GM12878 (cell line): ENCODE results near the gene AADACL2. TPM values are rescaled to one million over a fixed set of nuclear protein-coding genes. Genes with fewer than 3 reads are reported as not detected.

ENCODE experiments used
- ATAC-seq: fragments of 200-7000 bp; cut with Tn5 transposase; 3 replicates; pipeline ENCODE4 v1.9.1; 2020; ENCODE audit warnings: mild to moderate bottlenecking, moderate library complexity
- BruUV-seq: library from RNA; stranded (reverse); fragments of 400-500 nt; replicated peaks from 2 replicates; lab custom pipeline; 2021; lab: Mats Ljungman, UMichigan
- CTCF ChIA-PET: fragments of 300-600 bp; sonication (Branson Sonifier 250); formaldehyde crosslinking; extraction: SDS; loops from one replicate; lab custom pipeline; 2021; ENCODE audit warnings: inconsistent platforms; lab: Yijun Ruan, JAX
- POLR2A ChIA-PET: fragments of 350-600 bp; formaldehyde crosslinking; extraction: SDS; loops from one replicate; lab custom pipeline; 2021; ENCODE audit warnings: inconsistent platforms; lab: Charles Lee
- RAD21 ChIA-PET: fragments of 300-600 bp; sonication (Branson Sonifier 250); formaldehyde crosslinking; loops from one replicate; lab custom pipeline; 2023; ENCODE audit warnings: antibody characterized with exemption; ENCODE audit not compliant: unreplicated experiment; lab: Charles Lee
- SMC1A ChIA-PET: fragments of 300-600 bp; sonication (Branson Sonifier 250); formaldehyde crosslinking; loops from one replicate; lab custom pipeline; 2023; ENCODE audit not compliant: unreplicated experiment, uncharacterized antibody; lab: Charles Lee
- DNase-seq: peaks from one replicate; pipeline ENCODE4 v3.0.0-alpha.2; 2011; ENCODE audit warnings: low read depth, low spot score
- FAIRE-seq: peaks from 3 replicates; lab custom pipeline; 2011; peaks lifted over from hg19 to GRCh38; lab: Jason Lieb, UNC
- H2AFZ ChIP-seq: 2 replicates; pipeline ENCODE4 v1.6.0; 2011; ENCODE audit warnings: low read depth, low read length, control low read depth; ENCODE audit not compliant: control insufficient read depth
- H3K27ac ChIP-seq: 2 replicates; pipeline ENCODE4 v1.5.1; 2011; ENCODE audit warnings: control low read depth; ENCODE audit not compliant: control insufficient read depth, insufficient read depth
- H3K27me3 ChIP-seq, 2 experiments: replicated peaks in 1 of 2; 2 replicates each; pipeline versions ENCODE4 v1.6.0 to v1.6.1; 2011; ENCODE audit warnings: low read length in 1 of 2; ENCODE audit not compliant: control insufficient read depth in 2 of 2, insufficient read depth in 2 of 2
- H3K36me3 ChIP-seq, 2 experiments: 2 replicates each; pipeline ENCODE4 v1.5.1; 2011; ENCODE audit warnings: low read length in 1 of 2; ENCODE audit not compliant: control insufficient read depth in 2 of 2, insufficient read depth in 2 of 2
- H3K4me1 ChIP-seq: 2 replicates; pipeline ENCODE4 v1.6.1; 2011; ENCODE audit warnings: mild to moderate bottlenecking, low read length, moderate library complexity, mixed read lengths; ENCODE audit not compliant: control insufficient read depth, insufficient read depth
- H3K4me2 ChIP-seq: 2 replicates; pipeline ENCODE4 v1.6.0; 2011; ENCODE audit warnings: control low read depth; ENCODE audit not compliant: control insufficient read depth, insufficient read depth
- H3K4me3 ChIP-seq: fragments of 200-600 bp; sonication (generic); 2 replicates; pipeline ENCODE4 v1.5.1; 2016
- H3K79me2 ChIP-seq: 2 replicates; pipeline ENCODE4 v1.6.0; 2011; ENCODE audit warnings: low read length; ENCODE audit not compliant: control insufficient read depth, insufficient read depth
- H3K9ac ChIP-seq: 2 replicates; pipeline ENCODE4 v1.8.0; 2011; ENCODE audit warnings: low read length, control low read depth, mixed read lengths; ENCODE audit not compliant: control insufficient read depth, insufficient read depth
- H3K9me3 ChIP-seq: replicated peaks from 3 replicates; pipeline ENCODE4 v1.5.1; 2011; ENCODE audit warnings: mild to moderate bottlenecking, low read length; ENCODE audit not compliant: control insufficient read depth, insufficient read depth
- H4K20me1 ChIP-seq: 2 replicates; pipeline ENCODE4 v1.6.0; 2011; ENCODE audit not compliant: control insufficient read depth, insufficient read depth
- BCL11A ChIP-seq: IDR thresholded peaks from 2 replicates; pipeline ENCODE4 v1.6.1; 2011; ENCODE audit warnings: low read depth, low read length
- ETV6 ChIP-seq, 2 experiments: fragments of 450-650 bp in 1 of 2; IDR thresholded peaks in 1 of 2; conservative IDR thresholded peaks in 1 of 2; 2 replicates each; pipeline ENCODE4 v1.6.1; 2014; ENCODE audit warnings: antibody characterized with exemption in 1 of 2, borderline replicate concordance in 1 of 2, low read depth in 1 of 2, mild to moderate bottlenecking in 1 of 2, moderate library complexity in 1 of 2
- JUNB ChIP-seq: IDR thresholded peaks from 2 replicates; pipeline ENCODE4 v1.6.1; 2016; ENCODE audit warnings: antibody characterized with exemption, mild to moderate bottlenecking
- SRF ChIP-seq, 2 experiments: IDR thresholded peaks; 2 replicates each; pipeline ENCODE4 v1.6.1; 2011; ENCODE audit warnings: low read depth in 2 of 2, low read length in 2 of 2, mild to moderate bottlenecking in 1 of 2, moderate library complexity in 1 of 2
- WGBS: methylation state at CpG from one replicate; pipeline ENCODE4 v1.1.6; 2016; ENCODE audit warnings: low lambda C conversion rate; ENCODE audit not compliant: insufficient replicate concordance, insufficient coverage; ENCODE audit errors: missing lambda C conversion rate; 5-methylcytosine and 5-hydroxymethylcytosine counted together
- in situ Hi-C: fragments of 300-500 bp; cut with MboI; formaldehyde crosslinking; loops from 9 replicates; pipeline ENCODE4 v1.14.3; 2018; ENCODE audit warnings: mixed read lengths
- intact Hi-C: fragments of 100-400 bp; cut with micrococcal nuclease; formaldehyde crosslinking; loops from one replicate; pipeline ENCODE4 v1.14.2; 2022; ENCODE audit not compliant: unreplicated experiment
- polyA plus RNA-seq, 11 experiments: library from polyadenylated mRNA; depleted of rRNA in 4 of 11; unstranded in 6 of 11; stranded (reverse) in 5 of 11; fragments of >200 nt; fragmentation: Nextera tagmentation in 4 of 11; fragmentation: Illumina TruSeq in 1 of 11; extraction: Ambion mirVana in 4 of 11; extraction: Trizol in 1 of 11; gene quantifications; 1 replicate in 1 of 11; 2 replicates in 10 of 11; pipeline versions ENCODE4 v1.2.1 to v1.2.3, GENCODE V29; 2011 to 2016; ENCODE audit warnings: inconsistent platforms in 2 of 11, missing spikeins in 2 of 11, low read depth in 1 of 11
- total RNA-seq, 4 experiments: library from RNA; depleted of rRNA in 3 of 4; stranded (reverse); fragments of >200 nt in 3 of 4; fragmentation: Illumina TruSeq in 1 of 4; extraction: Trizol in 1 of 4; gene quantifications; 2 replicates each; pipeline versions ENCODE4 v1.2.1 to v1.2.3, GENCODE V29; 2013 to 2021
- TF ChIP-seq, protein P1 (sequence below): fragments of 450-650 bp; conservative IDR thresholded peaks from 2 replicates; pipeline ENCODE4 v1.6.1; 2017; ENCODE audit warnings: mild to moderate bottlenecking, moderate library complexity
- TF ChIP-seq, protein P2 (sequence below): fragments of 150-350 bp; IDR thresholded peaks from 2 replicates; pipeline ENCODE4 v1.6.1; 2016; ENCODE audit warnings: low read depth, low read length

The AADACL2 gene
- total and polyA plus RNA-seq, 10 of the 15 experiments (the other 5 are each of a cell fraction or from before 2014, with no cell fraction given) = not detected

DNA sequence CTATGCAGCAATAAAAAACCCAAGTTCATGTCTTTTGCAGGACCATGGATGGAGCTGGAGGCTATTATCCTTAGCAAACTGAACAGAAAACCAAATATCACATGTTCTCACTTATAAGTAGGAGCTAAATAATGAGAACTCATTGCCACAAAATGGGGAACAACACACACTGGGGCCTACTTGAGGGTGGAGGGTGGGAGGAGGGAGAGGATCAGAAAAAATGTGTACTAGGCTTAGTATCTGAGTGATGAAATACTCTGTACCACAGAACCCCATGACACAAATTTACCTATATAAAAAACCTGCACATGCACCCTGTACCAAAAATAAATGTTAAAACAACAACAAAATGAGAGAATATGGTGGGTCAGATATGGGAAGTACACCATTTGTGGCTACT lies 49.6 kb upstream of the AADACL2 start:
- RAD21 ChIA-PET = no interaction called here
- H3K36me3 ChIP-seq = no peaks in the 10 kb centered on the region
- DNase-seq = no peak
- SMC1A ChIA-PET = no interaction called here
- H2AFZ ChIP-seq = no peak overlapping the region
- no peak for TF ChIP-seq BCL11A
- no peak for FAIRE-seq
- POLR2A ChIA-PET = no interaction called here
- no peaks in the 10 kb centered on the region for H3K79me2 ChIP-seq
- H4K20me1 ChIP-seq = no peaks in the 10 kb centered on the region
- no peak overlapping the region for H3K4me2 ChIP-seq
- H3K9ac ChIP-seq = no peak overlapping the region
- no peaks in the 10 kb centered on the region for H3K27me3 ChIP-seq
- CTCF ChIA-PET = no interaction called here
- H3K4me3 ChIP-seq = no peak overlapping the region
- intact Hi-C loops (no loop called here), in situ Hi-C loops (no loop called here)
- no peaks in the 10 kb centered on the region for H3K9me3 ChIP-seq
- ATAC-seq = no peak
- H3K27ac ChIP-seq = no peak overlapping the region
- no TSS peak for BruUV-seq
- no peaks in the 10 kb centered on the region for H3K4me1 ChIP-seq

DNA sequence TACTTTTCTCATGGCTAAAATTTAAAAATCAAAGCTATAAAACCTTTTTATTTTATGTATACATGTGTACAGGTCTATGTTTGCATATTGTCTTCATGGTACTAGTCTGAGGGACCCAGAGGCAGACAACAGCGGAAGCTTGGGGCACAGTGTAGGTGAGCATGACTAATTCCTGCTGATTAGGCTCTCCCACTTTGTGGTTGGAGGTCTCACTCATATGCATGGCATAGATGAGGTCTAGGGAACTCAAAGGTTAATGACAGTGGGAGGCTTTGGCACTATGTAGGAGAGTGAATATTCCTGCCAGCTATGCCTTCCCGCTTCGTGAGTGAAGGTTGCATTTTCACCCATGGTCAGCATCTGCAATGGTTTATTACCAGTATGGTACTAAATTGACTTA lies 47.5 kb upstream of the AADACL2 start:
- no peak for ATAC-seq
- no peak overlapping the region for H3K4me2 ChIP-seq
- H3K27me3 ChIP-seq = no peaks in the 10 kb centered on the region
- no peaks in the 10 kb centered on the region for H3K36me3 ChIP-seq
- H3K9me3 ChIP-seq = no peaks in the 10 kb centered on the region
- FAIRE-seq = no peak
- H3K27ac ChIP-seq = no peak overlapping the region
- intact Hi-C loops = no loop called here
- CTCF ChIA-PET = interaction anchor here (1.0 to 1.2 kb wide), 2 partner anchors 9 to 153 kb away, joined by 3 to 4 read pairs; no protein-coding TSS in a partner anchor
- H3K4me3 ChIP-seq = no peak overlapping the region
- WGBS = 79% methylated on average over 3 of the region's 3 CpGs
- no peaks in the 10 kb centered on the region for H3K4me1 ChIP-seq
- no peak overlapping the region for H2AFZ ChIP-seq
- no TSS peak for BruUV-seq
- H3K9ac ChIP-seq = no peak overlapping the region
- POLR2A ChIA-PET = interaction anchor here (0.6 kb wide), 1 partner anchor 201 kb away, joined by 4 read pairs; no protein-coding TSS in a partner anchor
- DNase-seq = no peak
- in situ Hi-C loops = no loop called here
- SMC1A ChIA-PET = interaction anchor here (0.8 kb wide), 1 partner anchor 71 kb away, joined by 3 read pairs; no protein-coding TSS in a partner anchor
- H3K79me2 ChIP-seq = no peaks in the 10 kb centered on the region
- TF ChIP-seq, protein P1, sequence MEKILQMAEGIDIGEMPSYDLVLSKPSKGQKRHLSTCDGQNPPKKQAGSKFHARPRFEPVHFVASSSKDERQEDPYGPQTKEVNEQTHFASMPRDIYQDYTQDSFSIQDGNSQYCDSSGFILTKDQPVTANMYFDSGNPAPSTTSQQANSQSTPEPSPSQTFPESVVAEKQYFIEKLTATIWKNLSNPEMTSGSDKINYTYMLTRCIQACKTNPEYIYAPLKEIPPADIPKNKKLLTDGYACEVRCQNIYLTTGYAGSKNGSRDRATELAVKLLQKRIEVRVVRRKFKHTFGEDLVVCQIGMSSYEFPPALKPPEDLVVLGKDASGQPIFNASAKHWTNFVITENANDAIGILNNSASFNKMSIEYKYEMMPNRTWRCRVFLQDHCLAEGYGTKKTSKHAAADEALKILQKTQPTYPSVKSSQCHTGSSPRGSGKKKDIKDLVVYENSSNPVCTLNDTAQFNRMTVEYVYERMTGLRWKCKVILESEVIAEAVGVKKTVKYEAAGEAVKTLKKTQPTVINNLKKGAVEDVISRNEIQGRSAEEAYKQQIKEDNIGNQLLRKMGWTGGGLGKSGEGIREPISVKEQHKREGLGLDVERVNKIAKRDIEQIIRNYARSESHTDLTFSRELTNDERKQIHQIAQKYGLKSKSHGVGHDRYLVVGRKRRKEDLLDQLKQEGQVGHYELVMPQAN = no peak
- TF ChIP-seq SRF (IDR thresholded peaks at IDR 0.05; ENCODE audit: low read depth in 2 of 2, low read length in 2 of 2) (no peak), ETV6 (conservative IDR thresholded peaks at IDR 0.05 in 1 of 2, IDR thresholded peaks at IDR 0.05 in 1 of 2; ENCODE audit: borderline replicate concordance in 1 of 2, low read depth in 1 of 2) (no peak), JUNB (no peak)
- TF ChIP-seq, protein P2, sequence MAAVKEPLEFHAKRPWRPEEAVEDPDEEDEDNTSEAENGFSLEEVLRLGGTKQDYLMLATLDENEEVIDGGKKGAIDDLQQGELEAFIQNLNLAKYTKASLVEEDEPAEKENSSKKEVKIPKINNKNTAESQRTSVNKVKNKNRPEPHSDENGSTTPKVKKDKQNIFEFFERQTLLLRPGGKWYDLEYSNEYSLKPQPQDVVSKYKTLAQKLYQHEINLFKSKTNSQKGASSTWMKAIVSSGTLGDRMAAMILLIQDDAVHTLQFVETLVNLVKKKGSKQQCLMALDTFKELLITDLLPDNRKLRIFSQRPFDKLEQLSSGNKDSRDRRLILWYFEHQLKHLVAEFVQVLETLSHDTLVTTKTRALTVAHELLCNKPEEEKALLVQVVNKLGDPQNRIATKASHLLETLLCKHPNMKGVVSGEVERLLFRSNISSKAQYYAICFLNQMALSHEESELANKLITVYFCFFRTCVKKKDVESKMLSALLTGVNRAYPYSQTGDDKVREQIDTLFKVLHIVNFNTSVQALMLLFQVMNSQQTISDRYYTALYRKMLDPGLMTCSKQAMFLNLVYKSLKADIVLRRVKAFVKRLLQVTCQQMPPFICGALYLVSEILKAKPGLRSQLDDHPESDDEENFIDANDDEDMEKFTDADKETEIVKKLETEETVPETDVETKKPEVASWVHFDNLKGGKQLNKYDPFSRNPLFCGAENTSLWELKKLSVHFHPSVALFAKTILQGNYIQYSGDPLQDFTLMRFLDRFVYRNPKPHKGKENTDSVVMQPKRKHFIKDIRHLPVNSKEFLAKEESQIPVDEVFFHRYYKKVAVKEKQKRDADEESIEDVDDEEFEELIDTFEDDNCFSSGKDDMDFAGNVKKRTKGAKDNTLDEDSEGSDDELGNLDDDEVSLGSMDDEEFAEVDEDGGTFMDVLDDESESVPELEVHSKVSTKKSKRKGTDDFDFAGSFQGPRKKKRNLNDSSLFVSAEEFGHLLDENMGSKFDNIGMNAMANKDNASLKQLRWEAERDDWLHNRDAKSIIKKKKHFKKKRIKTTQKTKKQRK = no peak
- RAD21 ChIA-PET = interaction anchor here (0.6 kb wide), 1 partner anchor 338 kb away, joined by 4 read pairs; no protein-coding TSS in a partner anchor
- H4K20me1 ChIP-seq = no peaks in the 10 kb centered on the region
